ENCODE measurements around the gene NEDD4L.
A peak's percentile ranks its signal among the peaks of the same experiment; 100 is the strongest.

NEDD4L gene

DNA sequence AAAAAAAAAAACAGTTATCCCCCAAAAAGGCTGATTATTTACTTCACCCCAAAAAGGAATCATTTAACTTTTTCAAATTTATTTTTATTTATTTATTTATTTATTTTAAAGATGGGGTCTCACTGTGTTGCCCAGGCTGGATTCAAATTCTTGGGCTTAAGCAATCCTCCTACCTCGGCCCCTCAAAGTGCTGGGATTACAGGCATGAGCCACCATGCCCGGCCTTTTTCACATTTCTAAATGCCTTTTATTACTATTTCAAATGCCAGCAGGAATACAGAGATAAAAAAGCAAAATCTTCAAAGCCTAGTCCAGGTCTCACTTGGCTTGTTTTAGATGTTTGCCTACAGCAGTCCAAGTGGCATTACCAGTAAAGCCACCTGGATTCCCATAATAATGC is 345.7 kb downstream of the NEDD4L start:
- TF ChIP-seq, protein P1, sequence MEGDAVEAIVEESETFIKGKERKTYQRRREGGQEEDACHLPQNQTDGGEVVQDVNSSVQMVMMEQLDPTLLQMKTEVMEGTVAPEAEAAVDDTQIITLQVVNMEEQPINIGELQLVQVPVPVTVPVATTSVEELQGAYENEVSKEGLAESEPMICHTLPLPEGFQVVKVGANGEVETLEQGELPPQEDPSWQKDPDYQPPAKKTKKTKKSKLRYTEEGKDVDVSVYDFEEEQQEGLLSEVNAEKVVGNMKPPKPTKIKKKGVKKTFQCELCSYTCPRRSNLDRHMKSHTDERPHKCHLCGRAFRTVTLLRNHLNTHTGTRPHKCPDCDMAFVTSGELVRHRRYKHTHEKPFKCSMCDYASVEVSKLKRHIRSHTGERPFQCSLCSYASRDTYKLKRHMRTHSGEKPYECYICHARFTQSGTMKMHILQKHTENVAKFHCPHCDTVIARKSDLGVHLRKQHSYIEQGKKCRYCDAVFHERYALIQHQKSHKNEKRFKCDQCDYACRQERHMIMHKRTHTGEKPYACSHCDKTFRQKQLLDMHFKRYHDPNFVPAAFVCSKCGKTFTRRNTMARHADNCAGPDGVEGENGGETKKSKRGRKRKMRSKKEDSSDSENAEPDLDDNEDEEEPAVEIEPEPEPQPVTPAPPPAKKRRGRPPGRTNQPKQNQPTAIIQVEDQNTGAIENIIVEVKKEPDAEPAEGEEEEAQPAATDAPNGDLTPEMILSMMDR (IDR thresholded peaks at IDR 0.05; ENCODE audit: control insufficient read depth, insufficient read depth, low read depth, low read length, missing control alignments), result no peak
- DNase-seq (ENCODE audit: low read depth), result no peak
- no peak overlapping the region for H3K4me3 ChIP-seq (ENCODE audit: control insufficient read depth, low read depth, low read length)

DNA sequence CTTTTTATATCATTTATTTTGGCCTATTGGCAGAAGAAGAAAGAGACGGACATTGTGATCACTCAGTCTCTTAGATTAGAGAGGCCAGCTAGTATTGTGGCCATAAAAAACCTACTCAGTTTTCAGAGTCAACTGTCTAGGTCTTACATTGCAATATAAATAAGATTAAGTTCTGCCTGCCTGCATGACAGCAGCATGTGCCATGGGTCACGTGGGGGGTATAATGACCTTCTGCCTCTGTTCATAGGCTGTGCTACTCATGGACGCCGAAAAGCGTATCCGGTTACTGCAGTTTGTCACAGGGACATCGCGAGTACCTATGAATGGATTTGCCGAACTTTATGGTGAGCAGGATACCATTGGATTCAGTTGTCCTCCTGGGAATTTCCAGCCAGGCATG is 346.4 kb downstream of the NEDD4L start:
- TF ChIP-seq, protein P1 (IDR thresholded peaks at IDR 0.05; ENCODE audit: control insufficient read depth, insufficient read depth, low read depth, low read length, missing control alignments), result no peak
- no peak overlapping the region for H3K4me3 ChIP-seq (ENCODE audit: control insufficient read depth, low read depth, low read length)
- no peak for DNase-seq (ENCODE audit: low read depth)

DNA sequence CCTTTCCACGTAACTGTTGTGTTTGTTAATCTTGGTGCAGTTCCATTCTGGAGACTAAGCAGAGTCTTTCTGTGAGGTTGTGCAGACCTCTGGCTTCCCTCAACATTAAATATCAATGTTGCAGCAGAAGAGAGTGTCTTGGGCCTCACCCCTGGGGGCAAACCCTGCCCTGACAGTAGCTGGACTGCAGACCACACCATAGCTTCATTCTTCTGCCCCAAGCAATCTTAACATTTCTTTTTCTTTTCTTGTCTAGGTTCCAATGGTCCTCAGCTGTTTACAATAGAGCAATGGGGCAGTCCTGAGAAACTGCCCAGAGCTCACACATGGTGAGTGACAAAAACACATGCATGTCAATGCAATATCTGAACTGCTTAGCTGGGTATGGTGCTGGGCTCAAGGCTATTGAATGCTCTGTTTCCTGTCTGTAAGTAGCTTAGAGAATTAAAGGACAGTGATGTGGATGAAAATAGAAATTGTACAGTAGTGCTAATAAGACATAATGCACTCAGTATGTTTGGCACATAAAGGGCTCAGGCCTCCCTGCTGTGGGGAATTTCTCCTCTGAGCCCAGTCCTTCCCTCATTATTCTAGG is 347.3 kb downstream of the NEDD4L start:
- DNase-seq (ENCODE audit: low read depth), result no peak
- H3K4me3 ChIP-seq (ENCODE audit: control insufficient read depth, low read depth, low read length), result no peak overlapping the region
- TF ChIP-seq, protein P1 (IDR thresholded peaks at IDR 0.05; ENCODE audit: control insufficient read depth, insufficient read depth, low read depth, low read length, missing control alignments), result no peak

DNA sequence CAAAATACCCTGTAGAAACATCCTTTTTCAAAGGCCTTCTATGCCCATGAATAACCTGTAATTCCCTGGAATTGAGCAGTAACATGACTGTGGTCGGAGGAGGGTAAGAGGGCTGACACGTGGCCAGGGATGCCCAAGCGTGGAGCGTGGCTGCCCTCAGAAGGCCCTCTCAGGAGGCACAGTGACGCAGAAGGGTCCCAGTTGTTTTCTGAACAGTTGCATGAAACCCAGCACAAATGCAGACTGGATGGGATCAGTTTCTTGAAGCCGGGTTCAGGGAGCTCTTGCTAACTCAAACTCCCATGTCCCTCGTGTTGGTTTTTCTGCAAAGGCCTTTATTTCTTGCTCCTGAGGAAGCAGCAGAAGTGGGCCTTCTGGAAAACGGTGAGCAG is 347.9 kb downstream of the NEDD4L start:
- DNase-seq (ENCODE audit: low read depth), result no peak
- H3K4me3 ChIP-seq (ENCODE audit: control insufficient read depth, low read depth, low read length), result no peak overlapping the region
- TF ChIP-seq, protein P1 (IDR thresholded peaks at IDR 0.05; ENCODE audit: control insufficient read depth, insufficient read depth, low read depth, low read length, missing control alignments), result peak; percentile 13

DNA sequence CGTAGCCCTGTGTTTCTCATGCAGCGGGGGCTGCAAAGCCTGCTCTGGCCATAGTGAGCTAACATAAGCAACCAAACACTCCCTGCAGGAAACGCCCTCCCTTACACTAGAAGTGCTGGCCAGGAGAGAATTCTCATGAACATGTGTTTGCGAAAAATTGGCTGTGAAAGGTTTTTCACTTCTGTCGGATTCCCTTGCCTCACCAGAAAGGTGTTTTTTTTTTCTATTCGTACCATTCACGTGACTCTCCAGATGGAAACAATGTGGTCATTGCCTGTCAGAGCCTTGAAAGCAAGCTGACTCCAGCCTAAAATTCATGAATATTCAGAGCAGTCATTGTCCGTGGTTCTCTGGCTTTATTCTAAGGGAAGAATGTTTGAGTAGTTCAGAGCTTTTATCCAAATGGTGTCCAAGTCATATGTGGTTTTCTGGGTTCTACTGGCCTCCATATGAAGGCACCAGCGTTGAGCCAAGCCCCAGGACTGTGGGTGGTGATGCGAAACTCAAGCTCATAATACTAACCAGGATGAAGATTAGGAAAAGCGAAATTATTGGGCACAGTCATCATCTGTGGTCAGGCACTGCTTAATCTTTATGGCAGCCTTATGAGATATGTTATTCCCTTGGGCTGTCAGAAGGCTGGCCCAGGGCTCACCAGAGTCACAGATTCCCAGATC is 348.4 kb downstream of the NEDD4L start:
- no peak overlapping the region for H3K4me3 ChIP-seq (ENCODE audit: control insufficient read depth, low read depth, low read length)
- DNase-seq (ENCODE audit: low read depth), result peak; percentile 61
- TF ChIP-seq, protein P1 (IDR thresholded peaks at IDR 0.05; ENCODE audit: control insufficient read depth, insufficient read depth, low read depth, low read length, missing control alignments), result no peak

DNA sequence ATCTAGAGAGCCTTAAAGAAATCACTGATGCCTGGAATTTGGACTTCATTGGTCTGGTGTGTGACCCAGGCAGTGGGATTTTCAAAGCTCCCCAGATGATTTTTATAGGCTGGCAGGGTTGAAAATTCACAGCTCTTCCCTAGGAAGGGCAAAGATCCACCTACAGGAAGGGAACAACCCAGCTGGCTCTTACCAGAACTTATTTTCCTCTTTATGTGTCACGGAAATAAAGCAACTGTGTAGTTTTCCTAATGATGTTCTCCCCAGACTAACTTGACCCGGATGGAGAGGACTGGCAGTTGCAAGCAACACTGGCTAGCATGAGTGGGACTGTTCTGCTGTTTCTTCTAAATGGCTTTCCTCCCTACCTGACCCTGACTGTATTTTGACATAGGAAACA is 349.3 kb downstream of the NEDD4L start:
- DNase-seq (ENCODE audit: low read depth), result no peak
- TF ChIP-seq, protein P1 (IDR thresholded peaks at IDR 0.05; ENCODE audit: control insufficient read depth, insufficient read depth, low read depth, low read length, missing control alignments), result no peak
- H3K4me3 ChIP-seq (ENCODE audit: control insufficient read depth, low read depth, low read length), result no peak overlapping the region

All from AG09309 (cell line).